ENCODE data around the gene RNF220. TPM values are rescaled to one million over a fixed set of nuclear protein-coding genes. Genes with fewer than 3 reads are reported as not detected.

Gene RNF220
- total RNA-seq, 4 donors from 2014 or later = 53.5 to 112 (median 61.9) TPM

DNA sequence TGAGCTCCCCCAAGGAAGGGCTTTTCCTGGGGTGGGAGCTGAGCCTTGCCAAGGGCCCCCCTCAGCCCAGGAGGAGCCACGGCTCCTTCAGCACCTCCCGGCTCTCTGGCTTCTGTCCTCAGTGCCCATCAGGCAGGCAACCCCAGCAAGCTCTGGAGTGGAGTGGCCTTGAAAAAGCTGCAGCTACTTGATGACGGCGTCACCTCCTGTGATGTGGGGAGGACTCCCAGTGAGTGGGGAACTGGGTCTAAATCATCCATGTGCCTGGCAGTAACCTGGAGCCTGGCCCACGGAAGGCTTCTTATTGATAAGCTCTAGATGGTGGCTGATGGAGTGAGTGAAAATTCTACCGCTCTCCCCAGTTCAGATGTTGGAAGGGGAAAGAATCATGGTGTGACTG lies 154.9 kb downstream of the RNF220 start:
- no peak for TF ChIP-seq CTCF (IDR thresholded peaks at IDR 0.05; ENCODE audit: low read depth)

GRCh38 chr1:44565259-44565750 lies 160.2 kb downstream of the RNF220 start:
- TF ChIP-seq CTCF (IDR thresholded peaks at IDR 0.05; ENCODE audit: low read depth) = no peak

DNA sequence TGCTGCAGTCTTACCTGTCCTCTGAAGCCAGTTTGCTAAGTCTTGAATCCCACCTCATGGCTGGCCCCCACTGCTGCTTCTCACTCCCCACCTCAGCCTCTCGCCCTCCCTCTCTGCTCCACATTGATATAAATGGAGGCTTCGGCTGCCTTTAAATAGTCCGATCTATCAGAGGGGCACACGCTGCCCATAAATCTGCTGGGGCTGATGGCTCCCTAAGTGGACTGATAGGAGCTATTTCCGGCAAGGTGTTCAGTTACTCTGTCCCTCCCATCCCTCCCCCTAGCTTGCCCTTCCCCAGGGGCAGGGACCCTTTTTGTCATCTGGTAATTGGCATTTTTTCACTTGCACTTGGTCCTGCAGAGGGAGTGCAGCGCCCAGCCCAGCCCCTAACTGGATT lies 160.8 kb downstream of the RNF220 start:
- no peak for TF ChIP-seq CTCF (IDR thresholded peaks at IDR 0.05; ENCODE audit: low read depth)

DNA sequence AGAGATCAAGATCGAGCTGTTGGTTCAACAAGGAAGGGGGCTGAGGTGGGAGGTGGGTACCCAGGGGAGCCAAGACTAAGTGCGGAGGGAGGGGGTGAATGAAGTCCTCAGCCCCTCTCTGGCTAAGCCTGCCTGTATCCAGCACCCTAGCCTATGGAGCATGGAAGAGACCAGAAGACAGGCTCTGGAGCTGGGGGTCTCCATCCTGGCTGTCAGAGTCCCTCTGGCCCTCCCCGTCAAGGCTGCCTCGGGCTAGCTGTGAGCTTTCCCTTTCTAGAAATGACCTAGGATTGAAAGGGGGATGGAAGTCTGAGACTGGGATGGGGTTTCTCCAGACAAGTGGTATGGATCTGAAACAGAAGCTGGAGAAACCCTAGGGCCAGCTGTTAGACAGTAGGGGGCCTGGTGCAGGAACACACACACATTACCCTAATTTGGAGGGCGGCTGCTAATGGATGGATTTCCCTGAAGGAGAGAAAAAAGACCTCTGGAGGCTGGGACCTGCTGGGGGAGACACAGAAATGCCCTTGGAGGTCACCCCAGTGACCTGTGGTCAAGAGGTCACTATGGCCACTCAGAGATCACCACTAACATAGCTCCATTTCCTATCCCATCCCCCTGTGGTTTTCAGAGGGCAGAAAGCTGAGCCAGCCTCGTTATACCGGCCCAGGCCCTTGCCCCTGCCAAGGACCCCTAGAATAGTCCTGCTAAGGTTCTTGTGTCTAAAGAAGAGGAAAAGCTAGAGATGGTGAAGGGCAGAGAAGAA lies 161.4 kb downstream of the RNF220 start:
- TF ChIP-seq CTCF (IDR thresholded peaks at IDR 0.05; ENCODE audit: low read depth) = no peak

GRCh38 chr1:44568128-44568900 lies 163.3 kb downstream of the RNF220 start:
- TF ChIP-seq CTCF (IDR thresholded peaks at IDR 0.05; ENCODE audit: low read depth) = no peak

DNA sequence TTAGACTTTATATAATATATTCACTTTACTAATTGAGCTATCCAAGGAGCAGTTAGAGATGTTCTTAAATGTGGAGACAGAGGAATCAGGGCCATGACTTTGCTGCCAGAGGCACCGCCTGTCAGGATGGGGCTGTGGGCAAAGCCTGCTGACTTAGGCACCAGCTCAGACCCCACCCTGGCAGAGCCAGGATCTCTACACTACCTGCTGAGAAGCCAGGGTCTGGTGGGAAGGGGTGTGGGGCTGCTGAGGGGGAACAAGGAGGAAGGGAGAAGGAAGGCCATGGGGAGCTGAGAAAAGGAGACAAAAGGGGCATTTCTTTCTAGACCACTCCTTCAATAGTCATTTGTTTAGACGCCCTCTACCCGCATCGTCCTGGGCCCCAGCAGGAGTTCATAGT lies 164.4 kb downstream of the RNF220 start:
- TF ChIP-seq CTCF (IDR thresholded peaks at IDR 0.05; ENCODE audit: low read depth) = no peak
